GM18861 (cell line): Measurements from ENCODE around the gene SLC47A2.

ENCODE experiments used
- ATAC-seq: cut with Tn5 transposase; IDR thresholded peaks from one replicate; pipeline ENCODE4 v1.9.1; 2021; ENCODE audit not compliant: unreplicated experiment

Gene SLC47A2

GRCh38 chr17:19646788-19647696 lies 69.3 kb downstream of the SLC47A2 start:
- no peak for ATAC-seq

GRCh38 chr17:19645734-19646201 lies 70.6 kb downstream of the SLC47A2 start:
- ATAC-seq: no peak

GRCh38 chr17:19644493-19645210 lies 71.7 kb downstream of the SLC47A2 start:
- ATAC-seq: no peak

DNA sequence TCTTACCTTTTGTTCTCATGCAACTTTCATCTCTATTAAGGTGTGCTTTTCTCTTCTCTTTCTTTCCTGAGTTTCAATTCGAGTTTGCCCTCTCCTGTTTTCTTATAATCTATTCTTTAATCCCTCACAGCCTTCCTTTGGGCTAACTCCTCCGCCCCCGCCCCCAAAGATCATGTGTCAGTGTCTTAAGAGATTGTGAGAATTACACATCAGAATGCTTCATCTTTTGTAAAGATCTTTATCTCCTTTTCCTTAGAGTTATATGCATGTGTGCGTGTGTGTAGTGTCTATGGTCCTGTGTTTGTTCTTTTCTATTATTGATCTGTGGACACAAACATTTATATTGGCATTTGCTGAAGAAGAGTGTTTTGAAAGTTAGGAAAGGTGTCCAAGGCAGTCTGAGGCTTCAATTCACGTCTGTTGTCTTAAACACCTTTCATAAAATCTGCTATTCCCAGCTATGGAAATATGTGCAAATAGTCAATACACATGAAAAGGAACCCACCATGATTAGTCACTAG lies 74.0 kb downstream of the SLC47A2 start:
- no peak for ATAC-seq

DNA sequence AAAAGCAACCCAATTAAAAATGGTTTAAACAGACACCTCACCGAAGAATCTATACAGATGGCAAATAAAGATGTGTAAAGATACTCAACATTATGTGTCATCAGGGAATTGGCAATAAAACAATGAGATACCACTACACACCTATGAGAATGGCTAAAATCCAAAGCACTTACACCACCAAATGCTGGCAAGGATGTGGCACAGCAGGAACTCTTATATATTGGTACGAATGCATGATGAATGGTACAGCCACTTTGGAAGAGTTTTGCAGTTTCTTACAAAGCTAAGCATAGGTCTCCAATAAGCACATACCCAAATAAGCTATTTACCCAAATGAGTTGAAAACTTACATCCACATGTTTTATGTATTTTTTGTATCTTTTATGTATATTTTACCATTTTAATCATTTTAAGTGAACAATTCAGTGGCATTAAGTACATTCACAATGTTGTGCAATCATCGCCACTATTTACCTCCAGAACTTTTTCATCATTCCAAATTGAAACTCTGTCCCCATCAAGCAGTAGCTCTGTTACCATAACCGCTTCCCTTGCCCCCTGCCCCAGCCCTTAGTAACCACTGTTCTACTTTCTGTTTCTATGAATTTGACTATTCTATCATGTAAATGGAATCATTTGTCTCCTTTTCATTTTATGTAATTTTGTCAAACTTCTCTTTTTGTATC lies 74.6 kb downstream of the SLC47A2 start:
- no peak for ATAC-seq

DNA sequence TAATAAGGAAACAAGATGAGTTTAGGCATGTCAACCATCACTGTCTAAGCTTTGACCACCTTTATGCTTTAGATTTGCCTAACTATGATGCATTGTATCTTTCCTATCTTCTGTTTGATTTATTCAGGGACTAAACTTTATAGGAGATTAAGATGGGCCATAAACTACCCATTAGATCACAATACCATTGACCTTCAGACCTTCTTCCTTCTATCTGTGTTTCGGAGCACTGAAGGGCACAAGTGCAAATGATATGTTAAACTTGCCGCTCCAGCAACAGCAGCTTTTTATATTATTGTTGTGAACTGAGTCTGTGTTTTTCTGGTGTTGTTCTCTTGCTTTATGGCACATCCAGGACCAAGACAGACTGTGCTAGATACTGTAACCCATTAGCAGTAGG lies 84.5 kb downstream of the SLC47A2 start:
- no peak for ATAC-seq

- no peak for ATAC-seq
Observed at GRCh38 chr17:19630661-19631060, 85.7 kb downstream of the SLC47A2 start.

DNA sequence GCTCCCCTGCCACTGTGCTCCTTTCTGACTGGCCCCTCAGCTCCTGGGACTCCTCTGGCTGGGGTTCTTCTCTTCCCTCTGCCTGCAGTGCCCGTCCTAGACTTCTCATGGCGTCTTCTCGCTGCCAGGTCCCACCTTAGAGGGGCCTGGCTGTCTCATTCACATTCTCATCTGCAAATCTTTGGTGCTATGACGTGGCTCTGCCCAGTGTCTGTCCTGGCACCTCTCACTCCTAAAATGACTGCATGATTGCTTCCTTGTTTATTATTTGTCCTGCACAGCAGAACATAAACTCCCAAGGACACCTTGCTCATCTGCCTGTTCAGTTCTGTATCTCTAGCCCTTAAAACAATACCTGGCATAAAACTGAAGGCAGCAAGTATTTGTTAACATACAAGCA lies 86.3 kb downstream of the SLC47A2 start:
- no peak for ATAC-seq

GRCh38 chr17:19629449-19629848 lies 86.9 kb downstream of the SLC47A2 start:
- ATAC-seq: no peak
